Keratinocyte (primary cell): ENCODE data around the gene CLDN19. TPM values are rescaled to one million over a fixed set of nuclear protein-coding genes. Genes with fewer than 3 reads are reported as not detected.

Source experiments
- DNase-seq: peaks from one replicate; pipeline ENCODE4 v3.0.0-alpha.2; 2011; ENCODE audit warnings: low read depth, missing footprints, low spot score
- FAIRE-seq: peaks from 2 replicates; lab custom pipeline; 2011; peaks lifted over from hg19 to GRCh38; lab: Jason Lieb, UNC
- H2AFZ ChIP-seq: 2 replicates; pipeline ENCODE4 v1.6.0; 2012; ENCODE audit warnings: low read length, control low read depth, inconsistent platforms; ENCODE audit not compliant: control insufficient read depth
- H3K27ac ChIP-seq: 2 replicates; pipeline ENCODE4 v1.5.1; 2011; ENCODE audit warnings: low read length; ENCODE audit not compliant: control insufficient read depth, insufficient read depth
- H3K27me3 ChIP-seq: 3 replicates; pipeline ENCODE4 v1.6.0; 2011; ENCODE audit warnings: low read length; ENCODE audit not compliant: control insufficient read depth, insufficient read depth; ENCODE audit errors: extremely low read depth
- H3K36me3 ChIP-seq, 2 experiments: 2 replicates in 1 of 2; 3 replicates in 1 of 2; pipeline ENCODE4 v1.5.1; 2011; ENCODE audit warnings: low read length in 2 of 2, mild to moderate bottlenecking in 1 of 2; ENCODE audit not compliant: control insufficient read depth in 2 of 2, insufficient read depth in 2 of 2; ENCODE audit errors: extremely low read depth in 1 of 2
- H3K4me1 ChIP-seq: 3 replicates; pipeline ENCODE4 v1.5.1; 2011; ENCODE audit warnings: low read length; ENCODE audit not compliant: control insufficient read depth, insufficient read depth; ENCODE audit errors: extremely low read depth
- H3K4me2 ChIP-seq: 3 replicates; pipeline ENCODE4 v1.6.0; 2011; ENCODE audit warnings: low read depth, low read length; ENCODE audit not compliant: control insufficient read depth, insufficient read depth; ENCODE audit errors: extremely low read depth
- H3K4me3 ChIP-seq, 3 experiments: fragments of 200-600 bp in 1 of 3; sonication (generic) in 1 of 3; 2 replicates in 2 of 3; 3 replicates in 1 of 3; pipeline ENCODE4 v1.5.1; 2011 to 2016; ENCODE audit warnings: low read length in 3 of 3, mild to moderate bottlenecking in 3 of 3, control low read depth in 2 of 3, inconsistent platforms in 1 of 3, low read depth in 1 of 3, mixed read lengths in 1 of 3, mixed run types in 1 of 3, moderate library complexity in 1 of 3; ENCODE audit not compliant: control insufficient read depth in 2 of 3, insufficient read depth in 2 of 3; ENCODE audit errors: extremely low read depth in 1 of 3
- H3K79me2 ChIP-seq: 2 replicates; pipeline ENCODE4 v1.6.0; 2012; ENCODE audit warnings: low read length; ENCODE audit not compliant: control insufficient read depth, insufficient read depth
- H3K9ac ChIP-seq: 3 replicates; pipeline ENCODE4 v1.6.0; 2011; ENCODE audit warnings: low read length; ENCODE audit not compliant: control insufficient read depth, insufficient read depth; ENCODE audit errors: extremely low read depth
- H3K9me1 ChIP-seq: 3 replicates; pipeline ENCODE4 v1.6.0; 2011; ENCODE audit warnings: low read length; ENCODE audit not compliant: control insufficient read depth, insufficient read depth; ENCODE audit errors: extremely low read depth
- H3K9me3 ChIP-seq: 2 replicates; pipeline ENCODE4 v1.5.1; 2012; ENCODE audit warnings: low read depth, low read length; ENCODE audit not compliant: control insufficient read depth
- H4K20me1 ChIP-seq: 3 replicates; pipeline ENCODE4 v1.6.0; 2011; ENCODE audit warnings: low read length; ENCODE audit not compliant: control insufficient read depth, insufficient read depth; ENCODE audit errors: extremely low read depth
- EZH2 ChIP-seq: IDR thresholded peaks from one replicate; pipeline ENCODE4 v1.6.1; 2012; ENCODE audit warnings: inconsistent platforms, mild to moderate bottlenecking, low read length, moderate library complexity
- dilution Hi-C: fragments of 300-500 bp; cut with MboI; formaldehyde crosslinking; loops from one replicate; pipeline ENCODE4 v1.7.0; 2020; ENCODE audit warnings: low sequenced_read_pairs; ENCODE audit not compliant: extremely low pct_ligation_motif_present
- polyA plus RNA-seq, 5 experiments: library from polyadenylated mRNA; depleted of rRNA in 3 of 5; stranded (reverse) in 3 of 5; stranded (forward) in 1 of 5; unstranded in 1 of 5; fragments of >200 nt; gene quantifications; 1 replicate in 1 of 5; 2 replicates in 3 of 5; 3 replicates in 1 of 5; pipeline versions ENCODE4 v1.2.1 to v1.2.3, GENCODE V29; 2011 to 2012; ENCODE audit warnings: missing spikeins in 2 of 5, low read depth in 1 of 5, low replicate concordance in 1 of 5
- TF ChIP-seq, protein P1 (sequence below), 3 experiments: IDR thresholded peaks in 1 of 3; conservative IDR thresholded peaks in 1 of 3; optimal IDR thresholded peaks in 1 of 3; 2 replicates in 2 of 3; 3 replicates in 1 of 3; pipeline versions ENCODE3 to v1.5.1; 2011; ENCODE audit warnings: low read length in 3 of 3, mild to moderate bottlenecking in 3 of 3, moderate library complexity in 2 of 3, control low read depth in 1 of 3, inconsistent platforms in 1 of 3; ENCODE audit not compliant: insufficient read depth in 2 of 3; ENCODE audit errors: extremely low read depth in 1 of 3

CLDN19 gene
- polyA plus RNA-seq, 1 donor (not counting 4 experiments of a cell fraction or from before 2014, with no cell fraction given) = not detected

DNA sequence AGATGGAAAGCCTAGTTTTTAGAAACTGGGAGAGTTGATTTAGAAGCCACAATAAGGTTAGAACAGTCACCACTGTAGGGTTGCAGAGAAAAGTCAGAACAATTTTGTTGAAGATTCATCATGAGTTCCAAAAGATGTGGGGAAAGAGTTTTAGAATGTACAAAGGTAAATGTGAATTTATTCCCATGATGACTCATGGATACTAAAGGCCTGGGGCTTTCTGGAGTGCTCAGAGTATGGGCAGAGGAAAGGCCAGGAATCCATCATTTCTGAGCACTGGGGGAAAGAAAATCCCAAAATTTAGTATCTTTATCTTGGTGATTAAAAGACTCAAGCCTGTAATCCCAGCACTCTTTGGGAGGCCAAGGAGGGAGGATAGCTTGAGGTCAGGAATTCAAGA lies 40.0 kb downstream of the CLDN19 start:
- Histone ChIP-seq H3K4me2 (no peak overlapping the region), H3K9me3 (no peaks in the 10 kb centered on the region), H3K9ac (no peak overlapping the region), H3K36me3 (peaks cover 34 to 49% of the 10 kb centered on the region in 2 experiments), H3K79me2 (peaks cover 58% of the 10 kb centered on the region), H4K20me1 (peaks cover 10% of the 10 kb centered on the region), H3K9me1 (peaks cover 3% of the 10 kb centered on the region), H3K4me3 (no peak overlapping the region), H2AFZ (no peak overlapping the region), H3K27ac (no peak overlapping the region), H3K27me3 (no peaks in the 10 kb centered on the region), H3K4me1 (no peaks in the 10 kb centered on the region)
- FAIRE-seq (no peak), DNase-seq (no peak)
- TF ChIP-seq, protein P1, sequence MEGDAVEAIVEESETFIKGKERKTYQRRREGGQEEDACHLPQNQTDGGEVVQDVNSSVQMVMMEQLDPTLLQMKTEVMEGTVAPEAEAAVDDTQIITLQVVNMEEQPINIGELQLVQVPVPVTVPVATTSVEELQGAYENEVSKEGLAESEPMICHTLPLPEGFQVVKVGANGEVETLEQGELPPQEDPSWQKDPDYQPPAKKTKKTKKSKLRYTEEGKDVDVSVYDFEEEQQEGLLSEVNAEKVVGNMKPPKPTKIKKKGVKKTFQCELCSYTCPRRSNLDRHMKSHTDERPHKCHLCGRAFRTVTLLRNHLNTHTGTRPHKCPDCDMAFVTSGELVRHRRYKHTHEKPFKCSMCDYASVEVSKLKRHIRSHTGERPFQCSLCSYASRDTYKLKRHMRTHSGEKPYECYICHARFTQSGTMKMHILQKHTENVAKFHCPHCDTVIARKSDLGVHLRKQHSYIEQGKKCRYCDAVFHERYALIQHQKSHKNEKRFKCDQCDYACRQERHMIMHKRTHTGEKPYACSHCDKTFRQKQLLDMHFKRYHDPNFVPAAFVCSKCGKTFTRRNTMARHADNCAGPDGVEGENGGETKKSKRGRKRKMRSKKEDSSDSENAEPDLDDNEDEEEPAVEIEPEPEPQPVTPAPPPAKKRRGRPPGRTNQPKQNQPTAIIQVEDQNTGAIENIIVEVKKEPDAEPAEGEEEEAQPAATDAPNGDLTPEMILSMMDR (optimal IDR thresholded peaks at IDR 0.05 in 1 of 3, IDR thresholded peaks at IDR 0.05 in 1 of 3, conservative IDR thresholded peaks at IDR 0.05 in 1 of 3; ENCODE audit: extremely low read depth in 1 of 3, insufficient read depth in 2 of 3, low read length in 3 of 3) = no peak
- no peak for TF ChIP-seq EZH2
- dilution Hi-C loops = no loop called here

DNA sequence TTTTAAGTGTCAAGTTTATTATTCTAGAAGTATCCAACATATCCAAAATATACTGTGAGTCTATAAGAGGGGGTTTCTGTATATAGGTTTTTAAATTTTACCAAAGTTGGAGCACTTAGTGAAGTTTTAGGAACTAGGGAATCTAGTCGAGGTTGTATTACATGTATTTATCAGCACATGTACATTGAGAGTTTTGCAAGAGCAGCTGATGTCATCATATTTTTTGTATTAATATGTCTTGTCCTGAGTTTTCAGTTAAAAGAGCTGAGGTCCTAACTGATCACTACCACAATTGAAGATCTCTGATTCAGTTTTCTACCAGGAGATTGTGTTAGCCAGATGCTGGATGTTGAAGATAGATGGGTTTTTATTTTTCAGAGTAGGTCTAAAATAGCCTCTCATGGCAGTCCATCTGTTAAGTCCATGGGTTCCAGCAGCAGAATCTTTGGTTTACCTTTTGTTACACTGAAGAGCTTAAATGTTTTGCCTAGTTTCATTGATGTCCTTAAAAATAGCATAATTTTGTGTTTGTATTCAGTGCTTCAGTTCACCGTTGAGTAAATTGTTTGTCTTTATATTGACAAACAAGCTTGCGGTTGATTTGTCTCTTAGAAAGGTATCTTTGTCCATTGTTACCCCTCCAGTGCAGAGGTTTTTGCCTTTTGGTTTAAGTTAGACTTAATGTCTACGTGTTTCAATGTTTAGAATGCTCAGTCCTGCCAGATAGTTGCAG lies 41.8 kb downstream of the CLDN19 start:
- H3K4me3 ChIP-seq = no peak overlapping the region
- H3K9ac ChIP-seq = no peak overlapping the region
- H3K9me1 ChIP-seq = peaks cover 3% of the 10 kb centered on the region
- H3K27ac ChIP-seq = no peak overlapping the region
- H3K36me3 ChIP-seq = peaks cover 29 to 58% of the 10 kb centered on the region in 2 experiments
- no peaks in the 10 kb centered on the region for H3K27me3 ChIP-seq
- TF ChIP-seq, protein P1 (optimal IDR thresholded peaks at IDR 0.05 in 1 of 3, IDR thresholded peaks at IDR 0.05 in 1 of 3, conservative IDR thresholded peaks at IDR 0.05 in 1 of 3; ENCODE audit: extremely low read depth in 1 of 3, insufficient read depth in 2 of 3, low read length in 3 of 3) = no peak
- no peak for DNase-seq
- peaks cover 12% of the 10 kb centered on the region for H4K20me1 ChIP-seq
- dilution Hi-C loops = no loop called here
- H3K9me3 ChIP-seq = no peaks in the 10 kb centered on the region
- no peak overlapping the region for H2AFZ ChIP-seq
- H3K4me1 ChIP-seq = no peaks in the 10 kb centered on the region
- H3K4me2 ChIP-seq = no peak overlapping the region
- peaks cover 68% of the 10 kb centered on the region for H3K79me2 ChIP-seq
- FAIRE-seq = no peak
